GM12878 (cell line): ENCODE results near the gene TGFB1I1.

Experiments used
- EP300 ChIP-seq, 2 experiments: fragments of 150-350 bp in 1 of 2; IDR thresholded peaks; 2 replicates each; pipeline ENCODE4 v1.6.1; 2011 to 2012; ENCODE audit warnings: low read depth in 2 of 2, low read length in 2 of 2, borderline replicate concordance in 1 of 2, improper control_type of control experiment in 1 of 2, inconsistent platforms in 1 of 2; ENCODE audit not compliant: control insufficient read depth in 1 of 2
- HDAC6 ChIP-seq: fragments of 200-600 bp; sonication (generic); IDR thresholded peaks from one replicate; pipeline ENCODE4 v1.8.0; 2017; ENCODE audit warnings: antibody characterized with exemption; ENCODE audit not compliant: unreplicated experiment
- POLR2A ChIP-seq: IDR thresholded peaks from 2 replicates; pipeline ENCODE4 v1.6.1; 2011; ENCODE audit warnings: low read depth, mild to moderate bottlenecking, low read length
- RUNX3 ChIP-seq: IDR thresholded peaks from 2 replicates; pipeline ENCODE4 v1.6.1; 2012; ENCODE audit warnings: low read length, inconsistent platforms
- SMC3 ChIP-seq: IDR thresholded peaks from 2 replicates; pipeline ENCODE4 v1.6.1; 2011; ENCODE audit warnings: low read length, improper control_type of control experiment, borderline replicate concordance
- TF ChIP-seq, protein P1 (sequence below), 3 experiments: IDR thresholded peaks in 2 of 3; conservative IDR thresholded peaks in 1 of 3; 2 replicates each; pipeline ENCODE4 v1.5.1; 2011; ENCODE audit warnings: low read depth in 3 of 3, low read length in 3 of 3, mild to moderate bottlenecking in 3 of 3, control low read depth in 2 of 3, moderate library complexity in 2 of 3, inconsistent platforms in 1 of 3, mixed read lengths in 1 of 3; ENCODE audit not compliant: control insufficient read depth in 2 of 3, insufficient read depth in 1 of 3; ENCODE audit errors: extremely low read depth in 1 of 3

DNA sequence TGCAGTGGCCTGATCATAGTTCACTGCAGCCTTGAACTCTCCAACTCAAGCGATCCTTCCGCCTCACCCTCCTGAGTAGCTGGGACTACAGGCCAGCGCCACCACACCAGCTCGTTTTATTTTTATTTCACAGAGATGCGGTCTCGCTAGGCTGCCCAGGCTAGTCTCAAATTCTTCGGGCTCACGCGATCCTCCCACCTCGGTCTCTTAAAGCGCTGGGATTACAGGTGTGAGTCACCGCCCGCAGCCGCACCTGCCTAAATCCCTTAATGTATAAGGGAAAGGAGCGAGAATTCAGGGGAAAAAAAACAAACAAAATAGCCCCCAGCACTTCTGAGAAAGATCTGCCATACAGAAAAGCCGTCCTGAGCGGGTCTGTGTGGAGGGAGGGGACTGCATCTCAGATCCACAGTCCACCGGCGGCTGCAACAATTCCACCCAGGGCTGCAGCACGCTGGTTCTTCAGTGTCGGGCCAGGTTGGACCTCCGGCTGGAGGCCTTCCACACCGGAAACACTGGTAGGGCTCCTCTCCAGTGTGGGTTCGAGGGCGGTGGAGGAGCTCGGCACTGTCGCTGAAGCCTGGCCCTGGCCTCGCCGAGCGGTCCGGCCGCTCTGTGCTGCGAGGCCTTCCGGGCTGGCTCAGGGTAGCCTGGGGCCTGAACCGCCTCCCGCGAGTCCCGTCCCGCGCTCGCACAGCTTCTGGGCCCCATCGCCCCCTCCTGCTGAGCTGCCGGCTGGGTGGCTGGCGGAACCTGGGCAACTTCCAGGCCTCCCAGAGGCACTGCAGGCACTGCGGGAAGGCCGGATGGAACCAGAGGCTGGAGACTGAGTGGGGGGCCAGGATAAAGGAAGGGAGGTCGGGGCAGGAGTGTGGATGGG is 36.4 kb upstream of the TGFB1I1 start:
- TF ChIP-seq, protein P1, sequence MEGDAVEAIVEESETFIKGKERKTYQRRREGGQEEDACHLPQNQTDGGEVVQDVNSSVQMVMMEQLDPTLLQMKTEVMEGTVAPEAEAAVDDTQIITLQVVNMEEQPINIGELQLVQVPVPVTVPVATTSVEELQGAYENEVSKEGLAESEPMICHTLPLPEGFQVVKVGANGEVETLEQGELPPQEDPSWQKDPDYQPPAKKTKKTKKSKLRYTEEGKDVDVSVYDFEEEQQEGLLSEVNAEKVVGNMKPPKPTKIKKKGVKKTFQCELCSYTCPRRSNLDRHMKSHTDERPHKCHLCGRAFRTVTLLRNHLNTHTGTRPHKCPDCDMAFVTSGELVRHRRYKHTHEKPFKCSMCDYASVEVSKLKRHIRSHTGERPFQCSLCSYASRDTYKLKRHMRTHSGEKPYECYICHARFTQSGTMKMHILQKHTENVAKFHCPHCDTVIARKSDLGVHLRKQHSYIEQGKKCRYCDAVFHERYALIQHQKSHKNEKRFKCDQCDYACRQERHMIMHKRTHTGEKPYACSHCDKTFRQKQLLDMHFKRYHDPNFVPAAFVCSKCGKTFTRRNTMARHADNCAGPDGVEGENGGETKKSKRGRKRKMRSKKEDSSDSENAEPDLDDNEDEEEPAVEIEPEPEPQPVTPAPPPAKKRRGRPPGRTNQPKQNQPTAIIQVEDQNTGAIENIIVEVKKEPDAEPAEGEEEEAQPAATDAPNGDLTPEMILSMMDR (IDR thresholded peaks at IDR 0.05 in 2 of 3, conservative IDR thresholded peaks at IDR 0.05 in 1 of 3; ENCODE audit: control insufficient read depth in 2 of 3, extremely low read depth in 1 of 3, insufficient read depth in 1 of 3, low read depth in 3 of 3, low read length in 3 of 3), result no peak
- TF ChIP-seq POLR2A (no peak), RUNX3 (no peak), SMC3 (no peak), HDAC6 (no peak), EP300 (IDR thresholded peaks at IDR 0.05; ENCODE audit: borderline replicate concordance in 1 of 2, control insufficient read depth in 1 of 2, low read depth in 2 of 2, low read length in 2 of 2) (no peak)
